CMK (cell line): ENCODE measurements around the gene ANKRD29.

ENCODE experiments used
- DNase-seq: peaks from one replicate; pipeline ENCODE4 v3.0.0-alpha.2; 2010; ENCODE audit warnings: low read depth

Gene ANKRD29

GRCh38 chr18:23684515-23685197 lies 21.9 kb upstream of the ANKRD29 start:
- DNase-seq: no peak

- DNase-seq: no peak
These were observed 21.0 kb upstream of the ANKRD29 start for GRCh38 chr18:23683671-23684070.

GRCh38 chr18:23683155-23683554 lies 20.4 kb upstream of the ANKRD29 start:
- DNase-seq: no peak

- DNase-seq: no peak
These were observed 19.8 kb upstream of the ANKRD29 start for GRCh38 chr18:23682472-23682871.

- no peak for DNase-seq
These were observed 19.3 kb upstream of the ANKRD29 start for GRCh38 chr18:23682045-23682444.

GRCh38 chr18:23675896-23676295 lies 13.2 kb upstream of the ANKRD29 start:
- no peak for DNase-seq

GRCh38 chr18:23675236-23675635 lies 12.5 kb upstream of the ANKRD29 start:
- DNase-seq: no peak

GRCh38 chr18:23673725-23674124 lies 11.0 kb upstream of the ANKRD29 start:
- no peak for DNase-seq

GRCh38 chr18:23671564-23671963 lies 8.9 kb upstream of the ANKRD29 start:
- DNase-seq: no peak

- no peak for DNase-seq
These were observed 7.2 kb upstream of the ANKRD29 start for GRCh38 chr18:23669804-23670405.

- DNase-seq: no peak
These were observed 6.6 kb upstream of the ANKRD29 start for GRCh38 chr18:23669202-23669766.

GRCh38 chr18:23668731-23669130 lies 6.0 kb upstream of the ANKRD29 start:
- DNase-seq: no peak

- no peak for DNase-seq
These were observed 4.4 kb upstream of the ANKRD29 start for GRCh38 chr18:23667114-23667513.

- no peak for DNase-seq
These were observed 2.0 kb upstream of the ANKRD29 start for GRCh38 chr18:23664674-23665073.

- DNase-seq: no peak
These were observed 889 bp downstream of the ANKRD29 start for GRCh38 chr18:23661735-23662308.

- no peak for DNase-seq
These were observed 4.4 kb downstream of the ANKRD29 start for GRCh38 chr18:23658285-23658684.

GRCh38 chr18:23652232-23652631 lies 10.5 kb downstream of the ANKRD29 start:
- DNase-seq: no peak

GRCh38 chr18:23650968-23651927 lies 11.5 kb downstream of the ANKRD29 start:
- no peak for DNase-seq

- no peak for DNase-seq
These were observed 13.6 kb downstream of the ANKRD29 start for GRCh38 chr18:23648940-23649607.

- DNase-seq: no peak
These were observed 14.3 kb downstream of the ANKRD29 start for GRCh38 chr18:23648456-23648855.

- no peak for DNase-seq
These were observed 16.4 kb downstream of the ANKRD29 start for GRCh38 chr18:23646282-23646681.
